ENCODE data around the gene HLA-DQA1.

GRCh38 chr6:32609391-32609730 is 27.8 kb upstream of the HLA-DQA1 start:
- TF ChIP-seq POLR2A (IDR thresholded peaks at IDR 0.05) (no peak), CTCF (IDR thresholded peaks at IDR 0.05) (no peak), POLR2AphosphoS5 (IDR thresholded peaks at IDR 0.05) (no peak), EP300 (IDR thresholded peaks at IDR 0.05) (no peak)

Data from suprapubic skin (tissue), 4 donors.